Measurements from ENCODE around the gene TXK.
A peak's percentile ranks its signal among the peaks of the same experiment; 100 is the strongest.
"Not testable (repeated sequence)": the region's sequence is repeated elsewhere in the genome, so short reads cannot be mapped to it uniquely, and the experiment has no call there.

TXK gene

GRCh38 chr4:48134081-48134480, at the start of gene TXK:
TSS of gene TXK (minus strand) at chr4:48134250. CDS start at chr4:48134170, 80 bp downstream.
- no peak for FAIRE-seq

- no peak for FAIRE-seq
Observed at GRCh38 chr4:48180234-48180633, 46.2 kb upstream of the TXK start.

- FAIRE-seq, result no peak
Observed at GRCh38 chr4:48178931-48179330, 44.9 kb upstream of the TXK start.

GRCh38 chr4:48175806-48176205, 41.8 kb upstream of the TXK start:
- FAIRE-seq, result no peak

DNA sequence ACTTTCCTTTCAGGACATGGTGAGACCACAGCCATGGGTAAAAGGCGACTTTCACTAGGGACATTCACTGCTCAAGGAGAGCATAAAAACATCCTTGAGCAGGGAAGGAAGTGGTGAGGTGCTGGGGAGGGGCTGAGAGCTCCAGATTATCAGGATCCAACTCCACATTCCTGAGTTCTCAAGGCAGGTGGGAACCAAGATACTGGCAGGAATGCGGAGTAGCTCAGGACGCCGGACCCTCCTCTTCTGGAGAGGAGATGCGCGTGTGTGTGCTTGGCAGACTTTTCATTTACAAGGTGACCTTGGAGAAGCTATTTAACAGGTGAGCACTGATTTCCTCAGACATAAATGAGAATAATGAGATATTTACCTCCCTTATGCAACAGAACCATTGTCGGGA, 41.3 kb upstream of the TXK start:
- no peak for FAIRE-seq

GRCh38 chr4:48173056-48173991, 39.3 kb upstream of the TXK start:
- no peak for FAIRE-seq

DNA sequence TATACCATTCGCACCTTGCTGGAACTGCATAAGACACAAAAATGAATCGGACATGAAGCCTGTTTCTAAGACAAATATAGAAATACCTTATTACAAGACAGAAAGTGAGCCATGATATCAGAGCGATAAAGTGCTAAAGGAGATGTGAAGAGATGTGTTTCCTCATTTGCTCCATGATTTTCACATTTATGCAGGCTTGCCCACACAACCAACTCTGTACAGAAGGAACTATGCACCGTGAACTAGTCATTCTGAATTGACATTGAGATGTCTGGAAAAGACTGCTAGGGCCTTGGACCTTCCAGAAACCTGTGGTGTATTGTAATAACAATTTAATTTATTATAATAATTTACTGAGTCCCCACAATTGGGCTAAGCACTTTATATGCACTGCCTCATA, 38.6 kb upstream of the TXK start:
- no peak for FAIRE-seq

GRCh38 chr4:48169636-48170035, 35.6 kb upstream of the TXK start:
- FAIRE-seq, result no peak

DNA sequence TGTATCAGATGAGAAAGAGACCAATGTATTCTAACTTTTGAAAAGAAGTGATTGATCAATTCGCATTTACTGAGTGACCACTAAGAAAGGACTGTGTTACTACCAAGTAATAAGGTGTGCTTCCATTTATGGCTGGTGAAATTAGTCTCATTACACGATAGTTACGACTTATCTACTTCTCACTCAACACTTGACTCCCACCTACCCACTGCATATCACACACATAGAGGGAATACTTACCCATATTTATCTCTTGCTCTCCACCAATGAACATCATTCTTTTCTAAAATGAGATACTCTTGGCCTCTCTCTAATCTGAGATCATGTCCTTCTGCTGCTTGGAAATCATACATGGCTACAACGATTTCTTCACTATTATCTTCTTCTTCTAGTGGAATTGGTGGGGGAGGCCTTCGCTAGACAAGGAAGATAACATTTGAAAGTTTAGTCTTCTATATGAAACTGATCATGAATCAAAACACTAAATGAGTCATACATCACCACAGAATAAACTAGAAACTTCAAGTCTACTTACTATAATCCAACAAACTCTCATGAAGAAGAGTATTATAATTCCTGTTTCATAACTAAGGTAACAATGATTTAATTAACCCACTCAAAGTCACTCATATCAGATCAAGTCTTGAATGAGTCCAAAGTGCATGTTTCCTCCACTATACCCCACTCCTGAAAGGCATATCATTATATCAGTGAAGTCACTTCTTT, 33.7 kb upstream of the TXK start:
- no peak for FAIRE-seq

DNA sequence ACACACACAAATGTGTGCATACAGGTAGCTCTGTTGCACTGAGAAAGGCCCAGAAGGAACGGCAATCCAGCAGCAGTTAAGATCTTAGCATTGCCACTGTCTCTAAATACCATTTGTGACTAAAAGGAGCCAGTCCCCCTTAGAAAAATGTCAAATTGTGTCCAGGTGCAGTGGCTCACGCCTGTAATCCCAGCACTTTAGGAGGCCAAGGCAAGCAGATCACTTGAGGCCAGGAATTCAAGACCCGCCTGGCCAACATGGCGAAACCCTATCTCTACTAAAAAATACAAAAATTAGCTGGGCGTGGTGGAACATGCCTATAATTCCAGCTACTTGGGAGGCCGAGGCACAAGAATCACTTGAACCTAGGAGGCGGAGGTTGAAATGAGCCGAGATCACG, 30.5 kb upstream of the TXK start:
- not testable (repeated sequence) for FAIRE-seq

- FAIRE-seq, result no peak
Observed at GRCh38 chr4:48163746-48164145, 29.7 kb upstream of the TXK start.

- no peak for FAIRE-seq
Observed at GRCh38 chr4:48162162-48162561, 28.1 kb upstream of the TXK start.

GRCh38 chr4:48157271-48157670, 23.2 kb upstream of the TXK start:
- no peak for FAIRE-seq

GRCh38 chr4:48156423-48156822, 22.4 kb upstream of the TXK start:
- FAIRE-seq, result no peak

GRCh38 chr4:48153791-48154550, 19.9 kb upstream of the TXK start:
- FAIRE-seq, result no peak

GRCh38 chr4:48152259-48152658, 18.2 kb upstream of the TXK start:
- FAIRE-seq, result no peak

DNA sequence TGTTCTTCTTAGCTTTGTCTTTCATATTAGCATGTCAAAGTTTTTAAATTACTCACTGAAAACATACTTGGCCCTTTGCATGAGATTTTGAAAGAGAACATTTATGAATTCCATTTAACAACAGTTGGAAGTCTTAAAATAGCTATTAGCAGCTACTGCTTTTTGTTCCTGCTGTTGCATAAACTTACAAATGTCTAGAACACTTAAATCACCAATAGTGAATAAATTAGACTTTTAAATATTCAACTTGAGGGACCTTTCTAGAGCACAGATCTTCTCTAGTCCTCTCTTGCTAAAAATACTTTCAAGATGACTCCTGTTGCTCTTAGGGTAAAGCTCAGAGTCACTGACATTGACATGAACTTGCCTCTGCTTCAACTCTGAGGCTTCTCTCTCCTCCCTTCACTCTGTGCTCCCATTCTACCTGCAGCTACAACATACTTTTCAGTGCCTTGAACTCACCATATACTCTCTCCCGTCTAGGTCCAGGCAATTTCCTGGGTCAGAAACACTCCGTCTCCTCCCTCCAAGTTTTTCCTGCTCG, 15.8 kb upstream of the TXK start:
- no peak for FAIRE-seq

GRCh38 chr4:48147621-48148020, 13.6 kb upstream of the TXK start:
- no peak for FAIRE-seq

DNA sequence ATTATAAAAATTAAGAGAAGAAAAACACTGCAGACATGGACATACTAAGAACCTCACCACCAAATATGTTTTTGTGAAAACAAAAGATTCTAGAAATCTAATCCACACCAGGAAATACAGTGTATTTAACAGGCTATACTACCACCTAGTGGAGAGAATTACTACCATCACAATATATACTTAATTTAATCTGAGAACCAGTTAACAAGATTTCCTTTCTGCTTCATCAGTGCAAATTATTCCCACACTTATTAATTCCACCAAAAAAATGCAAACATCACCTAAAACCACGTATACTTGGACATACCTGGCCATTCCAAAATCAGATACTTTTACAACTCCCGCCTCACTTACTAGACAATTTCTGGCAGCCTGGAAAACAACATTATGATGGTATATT, 7.0 kb upstream of the TXK start:
- FAIRE-seq, result peak; percentile 92

DNA sequence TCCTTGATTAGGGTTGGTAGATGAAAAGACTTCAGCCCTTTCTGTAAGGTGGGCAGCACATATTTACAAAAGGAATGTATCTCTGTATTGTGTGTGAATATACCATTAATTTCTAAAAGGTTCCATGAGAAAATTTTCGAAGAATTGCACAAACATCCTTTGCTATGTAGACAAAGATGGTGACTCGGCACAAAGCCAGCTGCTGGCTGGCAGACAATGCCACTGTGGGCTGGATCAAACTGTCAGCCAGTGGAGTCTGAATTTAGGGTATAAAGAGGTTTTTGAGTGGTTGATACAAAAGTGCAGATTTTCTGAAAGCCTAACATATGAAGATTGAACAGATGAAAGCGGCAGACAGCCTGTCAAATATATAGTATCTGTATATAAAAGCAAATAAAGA, 5.6 kb upstream of the TXK start:
- FAIRE-seq, result no peak

GRCh38 chr4:48138936-48139335, 4.9 kb upstream of the TXK start:
- FAIRE-seq, result no peak

DNA sequence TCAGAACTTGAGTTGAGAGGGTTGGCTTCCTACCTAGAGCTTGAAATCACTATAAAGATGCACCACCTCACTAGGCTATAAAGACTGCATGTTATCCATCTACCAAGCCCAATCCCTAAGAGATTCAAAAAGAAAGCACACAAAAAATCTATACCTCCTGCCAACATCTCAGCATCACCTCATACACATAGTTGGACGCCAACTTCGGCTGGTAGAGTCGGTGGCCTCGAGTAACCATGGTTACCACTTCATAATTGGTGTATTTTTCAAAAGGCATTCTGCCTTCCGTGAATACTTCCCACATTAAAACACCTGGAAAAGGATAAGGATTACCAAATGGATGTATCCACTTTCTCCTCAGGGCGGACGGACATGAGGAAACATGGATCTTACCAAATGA, 4.5 kb upstream of the TXK start:
- FAIRE-seq, result no peak

DNA sequence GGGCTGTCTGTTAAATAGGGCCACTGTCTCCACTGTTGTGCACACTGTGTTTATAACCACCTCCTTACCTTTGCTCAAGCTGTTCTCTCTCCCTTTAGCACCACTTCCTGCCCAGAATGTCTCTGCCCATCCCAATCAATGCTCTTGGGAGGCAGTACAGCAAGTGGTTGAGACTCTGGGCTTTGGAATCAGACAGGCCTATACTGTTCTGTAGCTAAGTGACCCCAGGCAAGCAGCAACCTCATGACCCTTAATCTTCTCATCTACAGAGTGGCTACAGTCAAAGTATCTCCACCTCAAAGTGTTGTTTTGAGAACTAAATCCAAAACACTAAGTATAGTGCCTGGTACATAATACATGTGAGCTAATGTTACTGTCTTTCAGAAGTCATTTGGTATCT, 3.8 kb upstream of the TXK start:
- FAIRE-seq, result no peak

All from G401.6 (cell line).